ENCODE data around the gene HOXB2.

HOXB2 gene

DNA sequence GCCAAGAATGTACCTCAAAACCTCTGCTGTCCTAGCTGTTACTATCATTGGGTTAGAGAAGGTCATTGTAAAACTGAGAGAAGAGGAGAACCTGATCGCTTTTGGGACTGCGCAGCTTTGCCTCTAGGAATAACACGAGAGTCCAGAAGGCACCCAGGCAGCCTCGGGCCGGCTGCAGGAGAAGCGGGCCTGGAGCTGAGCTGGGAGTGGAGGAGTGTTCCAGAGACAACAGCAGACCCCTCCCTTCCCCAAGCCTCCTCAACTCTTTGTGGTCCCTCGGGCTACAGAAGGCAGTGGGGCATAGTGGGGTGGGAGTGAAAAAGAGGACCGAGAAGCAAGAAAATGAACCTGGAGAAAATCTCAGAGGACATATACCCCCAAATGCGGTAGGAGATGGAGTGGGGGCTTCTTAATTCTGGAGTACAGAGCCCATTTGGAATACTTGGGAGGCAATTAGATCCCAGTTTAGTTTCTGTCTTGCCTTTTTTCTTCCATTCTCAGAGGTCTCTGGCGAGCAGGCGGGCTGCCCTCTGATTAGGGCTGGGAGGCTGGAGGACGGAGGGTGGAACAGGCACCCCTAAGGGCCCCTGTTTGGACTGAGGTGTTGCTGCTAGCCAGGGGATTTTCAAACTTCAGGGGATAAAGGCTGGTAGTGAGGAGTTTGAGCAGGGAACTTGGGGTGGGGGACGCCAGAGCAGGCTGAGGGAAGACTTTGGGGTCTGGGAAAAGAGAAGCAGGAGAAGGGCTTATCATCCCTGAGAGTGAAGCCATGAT, 13.3 kb upstream of the HOXB2 start:
- no peaks in the 10 kb centered on the region for H3K9me2 ChIP-seq (ENCODE audit: low read depth, low read length)
- no peak overlapping the region for H3K4me2 ChIP-seq (ENCODE audit: low read length)
- no peak overlapping the region for H3K27ac ChIP-seq (ENCODE audit: low read depth, low read length, poor library complexity, severe bottlenecking)
- no peak overlapping the region for H3K9ac ChIP-seq (ENCODE audit: low read length)
- no peak overlapping the region for H2AFZ ChIP-seq (ENCODE audit: low read length)
- H3K79me2 ChIP-seq (ENCODE audit: insufficient read depth, low read length), result no peaks in the 10 kb centered on the region
- H3K9me3 ChIP-seq (ENCODE audit: low read length), result no peaks in the 10 kb centered on the region
- TF ChIP-seq, protein P1, sequence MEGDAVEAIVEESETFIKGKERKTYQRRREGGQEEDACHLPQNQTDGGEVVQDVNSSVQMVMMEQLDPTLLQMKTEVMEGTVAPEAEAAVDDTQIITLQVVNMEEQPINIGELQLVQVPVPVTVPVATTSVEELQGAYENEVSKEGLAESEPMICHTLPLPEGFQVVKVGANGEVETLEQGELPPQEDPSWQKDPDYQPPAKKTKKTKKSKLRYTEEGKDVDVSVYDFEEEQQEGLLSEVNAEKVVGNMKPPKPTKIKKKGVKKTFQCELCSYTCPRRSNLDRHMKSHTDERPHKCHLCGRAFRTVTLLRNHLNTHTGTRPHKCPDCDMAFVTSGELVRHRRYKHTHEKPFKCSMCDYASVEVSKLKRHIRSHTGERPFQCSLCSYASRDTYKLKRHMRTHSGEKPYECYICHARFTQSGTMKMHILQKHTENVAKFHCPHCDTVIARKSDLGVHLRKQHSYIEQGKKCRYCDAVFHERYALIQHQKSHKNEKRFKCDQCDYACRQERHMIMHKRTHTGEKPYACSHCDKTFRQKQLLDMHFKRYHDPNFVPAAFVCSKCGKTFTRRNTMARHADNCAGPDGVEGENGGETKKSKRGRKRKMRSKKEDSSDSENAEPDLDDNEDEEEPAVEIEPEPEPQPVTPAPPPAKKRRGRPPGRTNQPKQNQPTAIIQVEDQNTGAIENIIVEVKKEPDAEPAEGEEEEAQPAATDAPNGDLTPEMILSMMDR (IDR thresholded peaks at IDR 0.05; ENCODE audit: low read length), result no peak
- no peak for TF ChIP-seq EZH2 (IDR thresholded peaks at IDR 0.05; ENCODE audit: borderline replicate concordance, low read length)
- no peaks in the 10 kb centered on the region; the same call in 1 of the 2 replicates for H3K27me3 ChIP-seq (ENCODE audit: insufficient read depth, low read length)
- H3K4me3 ChIP-seq (ENCODE audit: low read depth, low read length, poor library complexity, severe bottlenecking), result no peak overlapping the region
- H3K4me1 ChIP-seq (ENCODE audit: insufficient read depth, low read length, severe bottlenecking), result no peaks in the 10 kb centered on the region
- H4K20me1 ChIP-seq (ENCODE audit: insufficient read depth, low read length), result no peaks in the 10 kb centered on the region
- no peaks in the 10 kb centered on the region for H3K36me3 ChIP-seq (ENCODE audit: insufficient read depth, low read length)
- H3F3A ChIP-seq (ENCODE audit: insufficient read depth, low read length), result no peaks in the 10 kb centered on the region

DNA sequence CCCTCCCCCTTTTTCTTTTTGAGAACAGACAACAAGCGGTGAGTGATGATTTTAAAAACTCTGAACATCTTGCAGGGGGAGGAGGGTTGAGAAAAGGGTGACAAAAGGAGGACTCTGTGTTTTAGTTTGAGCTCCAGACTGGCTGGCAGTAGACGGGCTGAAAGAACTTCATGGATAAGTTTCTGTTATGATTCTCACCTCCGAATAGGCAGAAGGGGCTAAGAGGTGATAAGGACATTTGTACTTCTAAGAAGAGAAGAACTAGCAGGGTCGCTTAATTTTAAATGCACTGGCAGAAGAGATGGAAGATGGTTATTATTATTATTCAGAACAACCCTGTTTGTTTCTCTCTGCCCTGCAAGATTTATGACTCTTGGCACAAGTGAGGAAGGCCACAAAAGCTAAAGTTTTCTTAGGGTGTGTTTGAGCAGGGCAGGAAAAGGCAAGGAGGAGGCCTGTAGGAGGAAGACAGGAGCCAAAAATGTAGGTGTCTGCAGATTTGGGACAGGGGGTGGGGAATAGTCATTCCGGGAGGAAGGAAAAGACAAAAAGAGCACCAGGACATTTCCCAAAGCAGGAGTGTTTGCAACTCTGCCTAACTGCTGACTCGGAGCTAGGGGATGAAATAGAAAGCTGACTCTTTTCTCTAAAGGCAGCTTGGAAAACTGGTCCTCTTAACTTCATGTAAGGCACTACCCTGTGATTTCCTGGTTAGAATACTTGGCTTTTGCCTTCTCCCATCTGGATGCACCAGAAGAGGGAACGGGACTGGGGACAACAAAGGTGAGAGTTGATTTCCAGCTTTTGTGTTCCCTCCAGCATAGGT, 11.9 kb upstream of the HOXB2 start:
- Histone ChIP-seq H3K79me2 (ENCODE audit: insufficient read depth, low read length) (no peaks in the 10 kb centered on the region), H3K9me3 (ENCODE audit: low read length) (no peaks in the 10 kb centered on the region), H3F3A (ENCODE audit: insufficient read depth, low read length) (no peaks in the 10 kb centered on the region), H3K27me3 (ENCODE audit: insufficient read depth, low read length) (no peaks in the 10 kb centered on the region; the same call in 1 of the 2 replicates), H3K27ac (ENCODE audit: low read depth, low read length, poor library complexity, severe bottlenecking) (no peak overlapping the region), H3K36me3 (ENCODE audit: insufficient read depth, low read length) (no peaks in the 10 kb centered on the region), H3K4me1 (ENCODE audit: insufficient read depth, low read length, severe bottlenecking) (no peaks in the 10 kb centered on the region), H3K9me2 (ENCODE audit: low read depth, low read length) (no peaks in the 10 kb centered on the region), H4K20me1 (ENCODE audit: insufficient read depth, low read length) (no peaks in the 10 kb centered on the region), H3K9ac (ENCODE audit: low read length) (no peak overlapping the region), H3K4me2 (ENCODE audit: low read length) (no peak overlapping the region), H3K4me3 (ENCODE audit: low read depth, low read length, poor library complexity, severe bottlenecking) (no peak overlapping the region), H2AFZ (ENCODE audit: low read length) (no peak overlapping the region)
- TF ChIP-seq EZH2 (IDR thresholded peaks at IDR 0.05; ENCODE audit: borderline replicate concordance, low read length), result no peak
- TF ChIP-seq, protein P1 (IDR thresholded peaks at IDR 0.05; ENCODE audit: low read length), result no peak

DNA sequence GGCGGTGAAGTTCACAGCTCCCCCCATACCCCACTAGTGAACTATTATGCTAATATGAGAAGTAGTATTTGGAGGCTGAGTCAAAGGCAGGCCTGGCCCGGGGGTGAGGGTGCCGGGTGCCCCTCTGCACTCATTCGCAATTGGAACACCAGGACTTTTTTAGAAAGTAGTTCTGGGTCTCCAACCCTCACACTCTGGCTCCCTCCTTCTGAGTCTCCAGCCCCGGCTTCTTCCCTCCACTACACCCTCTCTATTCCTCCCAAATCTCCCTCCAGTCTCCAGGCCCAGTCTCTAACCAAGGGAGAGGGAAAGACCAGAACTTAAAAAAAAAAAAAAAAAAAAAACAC, 11.3 kb upstream of the HOXB2 start:
- H3K9me3 ChIP-seq (ENCODE audit: low read length), result no peaks in the 10 kb centered on the region
- no peaks in the 10 kb centered on the region for H3K4me1 ChIP-seq (ENCODE audit: insufficient read depth, low read length, severe bottlenecking)
- no peak overlapping the region for H2AFZ ChIP-seq (ENCODE audit: low read length)
- no peaks in the 10 kb centered on the region; the same call in 1 of the 2 replicates for H3K27me3 ChIP-seq (ENCODE audit: insufficient read depth, low read length)
- H3K9me2 ChIP-seq (ENCODE audit: low read depth, low read length), result no peaks in the 10 kb centered on the region
- H3K9ac ChIP-seq (ENCODE audit: low read length), result no peak overlapping the region
- no peak overlapping the region for H3K4me2 ChIP-seq (ENCODE audit: low read length)
- no peaks in the 10 kb centered on the region for H4K20me1 ChIP-seq (ENCODE audit: insufficient read depth, low read length)
- no peaks in the 10 kb centered on the region for H3K36me3 ChIP-seq (ENCODE audit: insufficient read depth, low read length)
- no peaks in the 10 kb centered on the region for H3F3A ChIP-seq (ENCODE audit: insufficient read depth, low read length)
- no peak overlapping the region for H3K4me3 ChIP-seq (ENCODE audit: low read depth, low read length, poor library complexity, severe bottlenecking)
- TF ChIP-seq, protein P1 (IDR thresholded peaks at IDR 0.05; ENCODE audit: low read length), result no peak
- TF ChIP-seq EZH2 (IDR thresholded peaks at IDR 0.05; ENCODE audit: borderline replicate concordance, low read length), result no peak
- H3K79me2 ChIP-seq (ENCODE audit: insufficient read depth, low read length), result no peaks in the 10 kb centered on the region
- H3K27ac ChIP-seq (ENCODE audit: low read depth, low read length, poor library complexity, severe bottlenecking), result no peak overlapping the region
